GM12878 (cell line): Measurements from ENCODE around the gene DXO.

Experiments used
- CEBPB ChIP-seq, 2 experiments: fragments of 150-350 bp in 1 of 2; IDR thresholded peaks; 2 replicates each; pipeline ENCODE4 v1.6.1; 2012 to 2014; ENCODE audit warnings: low read depth in 2 of 2, low read length in 2 of 2, borderline replicate concordance in 1 of 2, inconsistent platforms in 1 of 2
- KDM1A ChIP-seq: fragments of 200-600 bp; sonication (generic); IDR thresholded peaks from 2 replicates; pipeline ENCODE4 v1.6.1; 2016; ENCODE audit warnings: borderline replicate concordance
- POLR2A ChIP-seq: IDR thresholded peaks from 2 replicates; pipeline ENCODE4 v1.6.1; 2011; ENCODE audit warnings: low read depth, mild to moderate bottlenecking, low read length
- POLR2AphosphoS5 ChIP-seq: IDR thresholded peaks from 2 replicates; pipeline ENCODE4 v1.6.1; 2011; ENCODE audit warnings: mild to moderate bottlenecking, low read length, inconsistent platforms
- RFX5 ChIP-seq: IDR thresholded peaks from 2 replicates; pipeline ENCODE4 v1.6.1; 2011; ENCODE audit warnings: low read depth, low read length, improper control_type of control experiment
- SPI1 ChIP-seq: IDR thresholded peaks from 2 replicates; pipeline ENCODE4 v1.6.1; 2011; ENCODE audit warnings: low read depth, mild to moderate bottlenecking, low read length, moderate library complexity, borderline replicate concordance; ENCODE audit not compliant: insufficient read depth
- SUPT20H ChIP-seq: IDR thresholded peaks from 2 replicates; pipeline ENCODE4 v1.6.1; 2011; ENCODE audit warnings: low read depth, mild to moderate bottlenecking, low read length, moderate library complexity, borderline replicate concordance; ENCODE audit not compliant: control insufficient read depth
- TBL1XR1 ChIP-seq: IDR thresholded peaks from 2 replicates; pipeline ENCODE4 v1.6.1; 2012; ENCODE audit warnings: low read depth, low read length, improper control_type of control experiment
- TCF7 ChIP-seq: IDR thresholded peaks from 2 replicates; pipeline ENCODE4 v1.6.1; 2014; ENCODE audit warnings: antibody characterized with exemption, borderline replicate concordance
- ZBTB33 ChIP-seq: fragments of 450-650 bp; IDR thresholded peaks from 2 replicates; pipeline ENCODE4 v1.6.1; 2017; ENCODE audit warnings: mild to moderate bottlenecking
- ZBTB40 ChIP-seq: fragments of 450-650 bp; IDR thresholded peaks from 2 replicates; pipeline ENCODE4 v1.6.1; 2016; ENCODE audit warnings: mild to moderate bottlenecking, moderate library complexity, borderline replicate concordance
- ZNF384 ChIP-seq: IDR thresholded peaks from 2 replicates; pipeline ENCODE4 v1.6.1; 2012; ENCODE audit warnings: low read depth, mild to moderate bottlenecking, low read length, improper control_type of control experiment, borderline replicate concordance
- TF ChIP-seq, protein P1 (sequence below): fragments of 450-650 bp; formaldehyde crosslinking; IDR thresholded peaks from 2 replicates; pipeline ENCODE4 v1.5.0; 2022; ENCODE audit warnings: mild to moderate bottlenecking, missing genetic modification characterization
- TF ChIP-seq, protein P2 (sequence below), 3 experiments: IDR thresholded peaks in 2 of 3; conservative IDR thresholded peaks in 1 of 3; 2 replicates each; pipeline ENCODE4 v1.5.1; 2011; ENCODE audit warnings: low read depth in 3 of 3, low read length in 3 of 3, mild to moderate bottlenecking in 3 of 3, control low read depth in 2 of 3, moderate library complexity in 2 of 3, inconsistent platforms in 1 of 3, mixed read lengths in 1 of 3; ENCODE audit not compliant: control insufficient read depth in 2 of 3, insufficient read depth in 1 of 3; ENCODE audit errors: extremely low read depth in 1 of 3

- TF ChIP-seq, protein P1, sequence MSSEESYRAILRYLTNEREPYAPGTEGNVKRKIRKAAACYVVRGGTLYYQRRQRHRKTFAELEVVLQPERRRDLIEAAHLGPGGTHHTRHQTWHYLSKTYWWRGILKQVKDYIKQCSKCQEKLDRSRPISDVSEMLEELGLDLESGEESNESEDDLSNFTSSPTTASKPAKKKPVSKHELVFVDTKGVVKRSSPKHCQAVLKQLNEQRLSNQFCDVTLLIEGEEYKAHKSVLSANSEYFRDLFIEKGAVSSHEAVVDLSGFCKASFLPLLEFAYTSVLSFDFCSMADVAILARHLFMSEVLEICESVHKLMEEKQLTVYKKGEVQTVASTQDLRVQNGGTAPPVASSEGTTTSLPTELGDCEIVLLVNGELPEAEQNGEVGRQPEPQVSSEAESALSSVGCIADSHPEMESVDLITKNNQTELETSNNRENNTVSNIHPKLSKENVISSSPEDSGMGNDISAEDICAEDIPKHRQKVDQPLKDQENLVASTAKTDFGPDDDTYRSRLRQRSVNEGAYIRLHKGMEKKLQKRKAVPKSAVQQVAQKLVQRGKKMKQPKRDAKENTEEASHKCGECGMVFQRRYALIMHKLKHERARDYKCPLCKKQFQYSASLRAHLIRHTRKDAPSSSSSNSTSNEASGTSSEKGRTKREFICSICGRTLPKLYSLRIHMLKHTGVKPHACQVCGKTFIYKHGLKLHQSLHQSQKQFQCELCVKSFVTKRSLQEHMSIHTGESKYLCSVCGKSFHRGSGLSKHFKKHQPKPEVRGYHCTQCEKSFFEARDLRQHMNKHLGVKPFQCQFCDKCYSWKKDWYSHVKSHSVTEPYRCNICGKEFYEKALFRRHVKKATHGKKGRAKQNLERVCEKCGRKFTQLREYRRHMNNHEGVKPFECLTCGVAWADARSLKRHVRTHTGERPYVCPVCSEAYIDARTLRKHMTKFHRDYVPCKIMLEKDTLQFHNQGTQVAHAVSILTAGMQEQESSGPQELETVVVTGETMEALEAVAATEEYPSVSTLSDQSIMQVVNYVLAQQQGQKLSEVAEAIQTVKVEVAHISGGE (CRISPR knock-in tag): no peak
- TF ChIP-seq TCF7 (no peak), ZNF384 (no peak), RFX5 (no peak), TBL1XR1 (no peak), POLR2AphosphoS5 (no peak), ZBTB40 (no peak), KDM1A (no peak), POLR2A (no peak), ZBTB33 (no peak), SUPT20H (no peak), CEBPB (IDR thresholded peaks at IDR 0.05; ENCODE audit: borderline replicate concordance in 1 of 2, low read depth in 2 of 2, low read length in 2 of 2) (no peak), SPI1 (no peak)
- TF ChIP-seq, protein P2, sequence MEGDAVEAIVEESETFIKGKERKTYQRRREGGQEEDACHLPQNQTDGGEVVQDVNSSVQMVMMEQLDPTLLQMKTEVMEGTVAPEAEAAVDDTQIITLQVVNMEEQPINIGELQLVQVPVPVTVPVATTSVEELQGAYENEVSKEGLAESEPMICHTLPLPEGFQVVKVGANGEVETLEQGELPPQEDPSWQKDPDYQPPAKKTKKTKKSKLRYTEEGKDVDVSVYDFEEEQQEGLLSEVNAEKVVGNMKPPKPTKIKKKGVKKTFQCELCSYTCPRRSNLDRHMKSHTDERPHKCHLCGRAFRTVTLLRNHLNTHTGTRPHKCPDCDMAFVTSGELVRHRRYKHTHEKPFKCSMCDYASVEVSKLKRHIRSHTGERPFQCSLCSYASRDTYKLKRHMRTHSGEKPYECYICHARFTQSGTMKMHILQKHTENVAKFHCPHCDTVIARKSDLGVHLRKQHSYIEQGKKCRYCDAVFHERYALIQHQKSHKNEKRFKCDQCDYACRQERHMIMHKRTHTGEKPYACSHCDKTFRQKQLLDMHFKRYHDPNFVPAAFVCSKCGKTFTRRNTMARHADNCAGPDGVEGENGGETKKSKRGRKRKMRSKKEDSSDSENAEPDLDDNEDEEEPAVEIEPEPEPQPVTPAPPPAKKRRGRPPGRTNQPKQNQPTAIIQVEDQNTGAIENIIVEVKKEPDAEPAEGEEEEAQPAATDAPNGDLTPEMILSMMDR (IDR thresholded peaks at IDR 0.05 in 2 of 3, conservative IDR thresholded peaks at IDR 0.05 in 1 of 3; ENCODE audit: control insufficient read depth in 2 of 3, extremely low read depth in 1 of 3, insufficient read depth in 1 of 3, low read depth in 3 of 3, low read length in 3 of 3): no peak
These were observed 5.4 kb downstream of the DXO start for GRCh38 chr6:31966506-31966905.
